Measurements from ENCODE around the gene ALDH1A3.

GRCh38 chr15:100879061-100879463, 569 bp upstream of the ALDH1A3 start:
- no peak for TF ChIP-seq EZH2 (IDR thresholded peaks at IDR 0.05; ENCODE audit: low read depth, unreplicated experiment)
- no peak for TF ChIP-seq CTCF (conservative IDR thresholded peaks at IDR 0.05; ENCODE audit: low read depth in 2 of 2)
- no peak for TF ChIP-seq ZNF462 (CRISPR knock-in tag; IDR thresholded peaks at IDR 0.05)
- no peak for TF ChIP-seq EZH2phosphoT487 (IDR thresholded peaks at IDR 0.05; ENCODE audit: unreplicated experiment)
- no peak for TF ChIP-seq ETS1 (IDR thresholded peaks at IDR 0.05)
- TF ChIP-seq POLR2AphosphoS5 (IDR thresholded peaks at IDR 0.05; ENCODE audit: low read depth), result no peak
- TF ChIP-seq REST (IDR thresholded peaks at IDR 0.05; ENCODE audit: unreplicated experiment), result no peak
- no peak for TF ChIP-seq ZNF114 (CRISPR knock-in tag; IDR thresholded peaks at IDR 0.05)
- TF ChIP-seq CREB1 (CRISPR knock-in tag; IDR thresholded peaks at IDR 0.05; ENCODE audit: low read depth), result no peak
- no peak for TF ChIP-seq NANOG (IDR thresholded peaks at IDR 0.05; ENCODE audit: borderline replicate concordance)
